ENCODE data around the gene HCN3. TPM values are rescaled to one million over a fixed set of nuclear protein-coding genes. Genes with fewer than 3 reads are reported as not detected.

The HCN3 gene
- total RNA-seq, 3 donors from 2014 or later = 1.3 to 2.3 (median 2.3) TPM

DNA sequence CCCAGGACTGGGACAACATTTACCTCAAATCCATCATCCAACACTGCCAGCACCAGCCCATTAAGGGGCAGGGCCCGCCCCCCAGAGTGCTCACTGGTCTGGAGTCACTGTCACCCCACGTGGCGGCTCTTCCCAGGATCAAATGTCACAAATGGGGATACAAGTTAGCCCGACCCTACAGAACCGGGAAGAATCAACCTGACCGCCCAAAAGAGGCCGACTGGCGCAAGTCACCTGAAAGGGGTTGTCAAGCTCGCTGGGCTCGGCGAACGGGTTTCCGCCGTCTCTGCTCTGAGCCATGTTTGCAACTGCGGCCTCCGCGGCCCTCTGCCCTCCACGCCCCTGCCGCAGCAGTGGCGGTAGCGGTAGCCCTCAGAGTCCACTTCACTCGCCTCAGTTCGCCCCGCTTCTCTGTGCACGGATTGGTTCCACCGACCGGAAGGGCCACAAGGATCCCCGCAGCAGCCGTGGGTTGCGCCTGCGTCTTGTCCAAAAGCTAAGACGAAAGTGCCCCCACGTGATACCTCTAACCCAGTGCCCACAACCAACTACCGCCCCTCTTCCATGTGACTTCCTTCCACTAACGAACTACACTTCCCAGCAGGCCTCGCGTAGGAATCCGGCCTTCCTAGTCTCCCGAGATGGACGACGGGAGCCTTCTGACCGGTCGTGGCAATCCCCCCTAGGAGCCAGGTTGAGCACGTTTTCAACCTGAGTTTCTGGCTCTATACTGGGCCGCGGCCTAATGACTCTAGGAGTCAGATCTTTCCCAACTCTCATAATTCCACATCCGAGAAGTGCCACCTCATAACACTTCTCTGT lies 15.2 kb upstream of the HCN3 start, which contains the start of gene SCAMP3:
Gene SCAMP3 (minus strand): TSS at position 509 of the 822 bp plus-strand sequence. CDS start 209 bp downstream, at position 300.
- Histone ChIP-seq H3K36me3 (peaks cover 11% of the 10 kb centered on the region), H3K27me3 (no peaks in the 10 kb centered on the region), H3K4me3 (peak within 1 kb of the TSS; percentile 52 to 76 (median 76)), H3K27ac (peak within 1 kb of the TSS; percentile 80 to 88), H3K4me1 (peaks cover 5 to 9% of the 10 kb centered on the region in 2 donors), H3K9me3 (no peaks in the 10 kb centered on the region)
- intact Hi-C loops (cut with DNase I; ENCODE audit: low total_unique reads) = no loop called here
- DNase-seq (ENCODE audit: low spot score in 2 of 2) = peak; percentile 94 to 97
- peak; percentile 78 to 91 (median 86) for TF ChIP-seq POLR2AphosphoS5 (IDR thresholded peaks at IDR 0.05)
- peak; percentile 32 for TF ChIP-seq POLR2A (IDR thresholded peaks at IDR 0.05)
- TF ChIP-seq, protein P1, sequence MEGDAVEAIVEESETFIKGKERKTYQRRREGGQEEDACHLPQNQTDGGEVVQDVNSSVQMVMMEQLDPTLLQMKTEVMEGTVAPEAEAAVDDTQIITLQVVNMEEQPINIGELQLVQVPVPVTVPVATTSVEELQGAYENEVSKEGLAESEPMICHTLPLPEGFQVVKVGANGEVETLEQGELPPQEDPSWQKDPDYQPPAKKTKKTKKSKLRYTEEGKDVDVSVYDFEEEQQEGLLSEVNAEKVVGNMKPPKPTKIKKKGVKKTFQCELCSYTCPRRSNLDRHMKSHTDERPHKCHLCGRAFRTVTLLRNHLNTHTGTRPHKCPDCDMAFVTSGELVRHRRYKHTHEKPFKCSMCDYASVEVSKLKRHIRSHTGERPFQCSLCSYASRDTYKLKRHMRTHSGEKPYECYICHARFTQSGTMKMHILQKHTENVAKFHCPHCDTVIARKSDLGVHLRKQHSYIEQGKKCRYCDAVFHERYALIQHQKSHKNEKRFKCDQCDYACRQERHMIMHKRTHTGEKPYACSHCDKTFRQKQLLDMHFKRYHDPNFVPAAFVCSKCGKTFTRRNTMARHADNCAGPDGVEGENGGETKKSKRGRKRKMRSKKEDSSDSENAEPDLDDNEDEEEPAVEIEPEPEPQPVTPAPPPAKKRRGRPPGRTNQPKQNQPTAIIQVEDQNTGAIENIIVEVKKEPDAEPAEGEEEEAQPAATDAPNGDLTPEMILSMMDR (IDR thresholded peaks at IDR 0.05) = no peak

DNA sequence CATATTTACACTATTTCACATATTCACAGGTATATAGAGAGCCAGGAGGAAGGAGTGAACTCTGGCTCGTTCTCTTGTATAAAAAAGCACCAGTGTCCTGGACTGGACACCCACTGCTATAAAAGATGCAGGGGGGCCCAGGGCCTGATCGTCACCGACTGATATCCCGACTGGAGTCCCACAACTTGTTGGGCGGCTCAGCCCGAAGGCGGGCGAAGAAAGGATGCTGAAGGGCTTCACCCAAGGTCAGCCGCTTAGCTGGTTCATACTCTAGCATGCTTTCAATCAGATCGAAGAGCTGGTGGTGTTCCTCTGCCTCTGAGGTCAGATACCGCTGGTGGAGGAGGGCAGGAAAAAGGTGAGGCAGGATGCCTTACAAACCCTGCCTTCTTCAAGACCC lies 14.2 kb upstream of the HCN3 start:
- H3K27me3 ChIP-seq = no peaks in the 10 kb centered on the region
- H3K4me1 ChIP-seq = peaks cover 5 to 9% of the 10 kb centered on the region in 2 donors
- intact Hi-C loops (cut with DNase I; ENCODE audit: low total_unique reads) = no loop called here
- H3K36me3 ChIP-seq = peaks cover 15% of the 10 kb centered on the region
- TF ChIP-seq POLR2AphosphoS5 (IDR thresholded peaks at IDR 0.05) (no peak), POLR2A (IDR thresholded peaks at IDR 0.05) (no peak)
- TF ChIP-seq, protein P1 (IDR thresholded peaks at IDR 0.05) = no peak
- H3K4me3 ChIP-seq = no peak overlapping the region
- no peaks in the 10 kb centered on the region for H3K9me3 ChIP-seq
- no peak for DNase-seq (ENCODE audit: low spot score in 2 of 2)
- H3K27ac ChIP-seq = peak overlapping the region; percentile 80 to 88

DNA sequence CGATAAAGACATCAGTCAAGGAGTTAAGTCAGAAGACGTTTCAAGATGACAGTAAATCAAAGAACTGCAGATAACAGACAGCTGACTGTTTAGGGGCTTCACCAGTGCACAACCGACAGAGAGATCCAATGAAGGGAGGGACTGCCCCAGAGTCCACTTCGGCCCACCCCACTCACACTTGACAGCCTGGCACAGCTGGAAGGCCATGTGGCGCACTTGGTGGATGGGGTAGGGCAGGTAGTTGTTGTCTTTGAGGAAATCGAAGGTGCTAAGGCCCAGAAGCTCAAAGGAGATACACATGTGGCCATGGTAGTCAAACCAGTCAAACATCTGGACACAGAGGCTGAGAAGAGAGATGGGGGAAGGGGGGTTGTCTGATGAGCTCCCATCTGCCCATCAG lies 10.7 kb upstream of the HCN3 start:
- Histone ChIP-seq H3K36me3 (peaks cover 29% of the 10 kb centered on the region), H3K27ac (no peak overlapping the region), H3K9me3 (no peaks in the 10 kb centered on the region), H3K4me3 (no peak overlapping the region), H3K27me3 (no peaks in the 10 kb centered on the region), H3K4me1 (peaks cover 1 to 2% of the 10 kb centered on the region in 2 donors)
- TF ChIP-seq, protein P1 (IDR thresholded peaks at IDR 0.05) = no peak
- TF ChIP-seq POLR2AphosphoS5 (IDR thresholded peaks at IDR 0.05) = no peak
- TF ChIP-seq POLR2A (IDR thresholded peaks at IDR 0.05) = no peak
- no peak for DNase-seq (ENCODE audit: low spot score in 2 of 2)
- intact Hi-C loops (cut with DNase I; ENCODE audit: low total_unique reads) = no loop called here

DNA sequence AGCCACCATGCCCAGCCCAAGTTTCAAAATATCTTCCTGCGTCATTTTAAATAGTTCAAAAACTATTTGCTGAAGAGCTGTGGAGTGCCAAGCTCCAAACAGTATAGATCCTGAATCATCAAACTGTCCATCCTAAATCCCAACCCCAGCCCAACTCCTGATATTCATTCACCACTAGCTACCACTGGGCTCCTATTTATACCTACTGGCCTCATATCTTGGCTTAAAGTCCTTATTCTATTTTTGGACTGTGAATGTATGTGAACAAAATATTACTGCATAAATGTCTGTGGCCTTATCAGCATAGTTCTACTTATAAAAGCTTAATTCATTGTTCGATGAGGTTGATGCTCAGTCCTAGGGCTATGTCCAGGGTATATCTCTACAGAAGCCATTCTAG lies 9.9 kb upstream of the HCN3 start:
- Histone ChIP-seq H3K4me1 (no peaks in the 10 kb centered on the region), H3K9me3 (no peaks in the 10 kb centered on the region), H3K36me3 (peaks cover 29% of the 10 kb centered on the region), H3K4me3 (no peak overlapping the region), H3K27me3 (no peaks in the 10 kb centered on the region), H3K27ac (no peak overlapping the region)
- intact Hi-C loops (cut with DNase I; ENCODE audit: low total_unique reads) = no loop called here
- DNase-seq (ENCODE audit: low spot score in 2 of 2) = no peak
- no peak for TF ChIP-seq POLR2AphosphoS5 (IDR thresholded peaks at IDR 0.05)
- TF ChIP-seq, protein P1 (IDR thresholded peaks at IDR 0.05) = no peak
- TF ChIP-seq POLR2A (IDR thresholded peaks at IDR 0.05) = no peak

DNA sequence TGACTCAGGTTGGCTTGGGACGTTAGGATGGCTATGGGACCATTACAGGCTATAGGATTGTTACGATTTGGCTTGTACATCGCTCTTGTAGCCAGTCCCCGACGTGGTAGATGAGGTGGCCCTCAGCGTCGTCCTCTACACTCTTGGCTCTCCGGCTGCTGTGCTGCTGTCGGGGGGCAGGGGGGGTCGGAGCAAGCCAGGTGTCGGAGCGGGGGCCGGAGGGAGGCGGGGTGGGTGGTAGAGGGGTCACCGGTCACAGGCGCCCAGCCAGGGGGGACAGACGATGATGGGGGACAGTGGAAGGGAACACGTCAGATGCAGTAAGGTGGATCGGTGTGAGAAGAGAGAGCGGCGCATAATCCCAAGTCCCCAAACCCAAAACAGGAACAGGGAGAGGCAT lies 8.6 kb upstream of the HCN3 start:
- Histone ChIP-seq H3K4me3 (no peak overlapping the region), H3K27ac (no peak overlapping the region), H3K4me1 (no peaks in the 10 kb centered on the region), H3K27me3 (no peaks in the 10 kb centered on the region), H3K9me3 (no peaks in the 10 kb centered on the region), H3K36me3 (peaks cover 29% of the 10 kb centered on the region)
- intact Hi-C loops (cut with DNase I; ENCODE audit: low total_unique reads) = no loop called here
- no peak for DNase-seq (ENCODE audit: low spot score in 2 of 2)
- TF ChIP-seq, protein P1 (IDR thresholded peaks at IDR 0.05) = no peak
- TF ChIP-seq POLR2AphosphoS5 (IDR thresholded peaks at IDR 0.05) (no peak), POLR2A (IDR thresholded peaks at IDR 0.05) (no peak)
